K562 (cell line): ENCODE data around the gene TMEM86B. TPM values are rescaled to one million over a fixed set of nuclear protein-coding genes. Genes with fewer than 3 reads are reported as not detected.

Source experiments
- ATAC-seq: fragments of 200-7000 bp; cut with Tn5 transposase; 3 replicates; pipeline ENCODE4 v1.9.1; 2020; ENCODE audit warnings: moderate library complexity
- BruUV-seq: library from RNA; stranded (reverse); fragments of 400-500 nt; replicated peaks from 2 replicates; lab custom pipeline; 2021; lab: Mats Ljungman, UMichigan
- CTCF ChIA-PET: fragments of 300-600 bp; formaldehyde crosslinking; extraction: SDS; loops from one replicate; lab custom pipeline; 2021; ENCODE audit warnings: low intra/inter-chr PET ratio; lab: Yijun Ruan, JAX
- POLR2A ChIA-PET: fragments of 300-600, 350-650 bp; sonication (Branson Sonifier 250); formaldehyde crosslinking; extraction: SDS; loops from one replicate; lab custom pipeline; 2021; ENCODE audit warnings: antibody characterized with exemption, inconsistent platforms; lab: Yijun Ruan, JAX
- DNase-seq, 4 experiments: peaks; one replicate each; pipeline versions ENCODE4 v3.0.0 to v3.0.0-alpha.2; 2011 to 2018; ENCODE audit warnings: low spot score in 3 of 4, mixed read lengths in 3 of 4; ENCODE audit errors: extremely low read depth in 1 of 4
- FAIRE-seq: peaks from 2 replicates; lab custom pipeline; 2011; peaks lifted over from hg19 to GRCh38; lab: Jason Lieb, UNC
- H2AFZ ChIP-seq: 2 replicates; pipeline ENCODE4 v1.6.0; 2011; ENCODE audit warnings: low read depth, low read length, control low read depth, inconsistent platforms
- H3K27ac ChIP-seq: fragments of 200-600 bp; 3 replicates; pipeline ENCODE4 v1.8.0; 2011; ENCODE audit warnings: low read depth, mild to moderate bottlenecking, control low read depth, inconsistent platforms, low read length, moderate library complexity, mixed read lengths; ENCODE audit errors: extremely low read depth
- H3K27me3 ChIP-seq, 2 experiments: fragments of 300-600 bp in 1 of 2; 2 replicates in 1 of 2; 3 replicates in 1 of 2; pipeline versions ENCODE4 v1.6.0 to v1.8.0; 2011; ENCODE audit warnings: inconsistent platforms in 2 of 2, low read length in 2 of 2, mild to moderate bottlenecking in 1 of 2, mixed read lengths in 1 of 2, moderate library complexity in 1 of 2; ENCODE audit not compliant: control insufficient read depth in 2 of 2, insufficient read depth in 2 of 2
- H3K36me3 ChIP-seq: fragments of 300-600 bp; 3 replicates; pipeline ENCODE4 v1.8.0; 2011; ENCODE audit warnings: mild to moderate bottlenecking, low read length, inconsistent platforms; ENCODE audit not compliant: control insufficient read depth, insufficient read depth
- H3K4me1 ChIP-seq, 2 experiments: fragments of 200-600 bp in 1 of 2; replicated peaks in 1 of 2; 2 replicates in 1 of 2; 3 replicates in 1 of 2; pipeline versions ENCODE4 v1.5.1 to v1.8.0; 2011; ENCODE audit warnings: inconsistent platforms in 2 of 2, low read length in 2 of 2, mild to moderate bottlenecking in 1 of 2, mixed read lengths in 1 of 2, moderate library complexity in 1 of 2; ENCODE audit not compliant: control insufficient read depth in 2 of 2, insufficient read depth in 2 of 2
- H3K4me2 ChIP-seq: 2 replicates; pipeline ENCODE4 v1.6.1; 2011; ENCODE audit warnings: low read length, control low read depth, inconsistent platforms, mixed read lengths; ENCODE audit not compliant: insufficient read depth
- H3K4me3 ChIP-seq: fragments of 200-600 bp; sonication (generic), shearing (Covaris generic); 2 replicates; pipeline ENCODE4 v1.5.1; 2016; ENCODE audit warnings: control low read depth, inconsistent platforms
- H3K79me2 ChIP-seq: fragments of 200-600 bp; 3 replicates; pipeline ENCODE4 v1.8.0; 2011; ENCODE audit warnings: low read length, inconsistent platforms; ENCODE audit not compliant: control insufficient read depth, insufficient read depth
- H3K9ac ChIP-seq, 2 experiments: 2 replicates each; pipeline versions ENCODE4 v1.6.0 to v1.6.1; 2011; ENCODE audit warnings: low read depth in 2 of 2, low read length in 2 of 2, control low read depth in 1 of 2, inconsistent platforms in 1 of 2, mild to moderate bottlenecking in 1 of 2, mixed read lengths in 1 of 2; ENCODE audit not compliant: insufficient read depth in 1 of 2
- H3K9me1 ChIP-seq: one replicate; pipeline ENCODE4 v1.6.0; 2011; ENCODE audit warnings: inconsistent platforms, mild to moderate bottlenecking, low read length, moderate library complexity; ENCODE audit not compliant: control insufficient read depth, insufficient read depth
- H3K9me3 ChIP-seq: replicated peaks from 2 replicates; pipeline ENCODE4 v1.5.1; 2011; ENCODE audit warnings: low read depth, low read length, inconsistent platforms; ENCODE audit not compliant: control insufficient read depth, insufficient read depth
- H4K20me1 ChIP-seq: replicated peaks from 2 replicates; pipeline ENCODE4 v1.6.1; 2011; ENCODE audit warnings: low read length, inconsistent platforms, mixed read lengths; ENCODE audit not compliant: control insufficient read depth, insufficient read depth
- CREM ChIP-seq: IDR thresholded peaks from 2 replicates; pipeline ENCODE4 v1.6.1; 2014; ENCODE audit warnings: antibody characterized with exemption, low read depth
- HBP1 ChIP-seq: fragments of 450-650 bp; formaldehyde crosslinking; IDR thresholded peaks from 2 replicates; pipeline ENCODE4 v1.4.0; 2022; ENCODE audit warnings: missing genetic modification characterization
- HEY1 ChIP-seq: fragments of 250-450 bp; sonication (Bioruptor Pico); IDR thresholded peaks from 2 replicates; pipeline ENCODE4 v1.5.0; 2020; ENCODE audit warnings: mild to moderate bottlenecking, moderate library complexity, borderline replicate concordance
- ILK ChIP-seq: fragments of 450-650 bp; IDR thresholded peaks from 2 replicates; pipeline ENCODE4 v1.6.1; 2016; ENCODE audit warnings: missing genetic modification characterization, low read depth, mild to moderate bottlenecking, missing compliant biosample characterization, moderate library complexity, borderline replicate concordance
- KLF16 ChIP-seq: IDR thresholded peaks from 2 replicates; pipeline ENCODE4 v1.6.1; 2016; ENCODE audit warnings: antibody characterized with exemption
- MBD2 ChIP-seq: sonication (generic); IDR thresholded peaks from 2 replicates; pipeline ENCODE4 v1.6.1; 2016; ENCODE audit warnings: low read depth, borderline replicate concordance
- NRF1 ChIP-seq, 2 experiments: fragments of 450-650 bp; IDR thresholded peaks in 1 of 2; conservative IDR thresholded peaks in 1 of 2; 2 replicates each; pipeline ENCODE4 v1.6.1; 2014; ENCODE audit warnings: mild to moderate bottlenecking in 2 of 2
- POLR2AphosphoS5 ChIP-seq: IDR thresholded peaks from 2 replicates; pipeline ENCODE4 v1.6.1; 2011; ENCODE audit warnings: mild to moderate bottlenecking, low read depth, low read length, moderate library complexity; ENCODE audit not compliant: control insufficient read depth, insufficient read depth
- PRDM10 ChIP-seq: fragments of 450-650 bp; IDR thresholded peaks from 2 replicates; pipeline ENCODE4 v1.6.1; 2018; ENCODE audit not compliant: partially characterized antibody
- PURB ChIP-seq: sonication (generic); formaldehyde crosslinking; IDR thresholded peaks from 2 replicates; pipeline ENCODE4 v1.9.0; 2021; ENCODE audit warnings: low read depth, mild to moderate bottlenecking, missing genetic modification reagents
- SIRT6 ChIP-seq: IDR thresholded peaks from one replicate; pipeline ENCODE4 v1.6.1; 2012; ENCODE audit warnings: low read depth, mild to moderate bottlenecking, control low read depth, inconsistent platforms, low read length, moderate library complexity
- SIX5 ChIP-seq, 2 experiments: IDR thresholded peaks; 2 replicates each; pipeline ENCODE4 v1.6.1; 2011; ENCODE audit warnings: low read length in 2 of 2, borderline replicate concordance in 1 of 2, low read depth in 1 of 2, mild to moderate bottlenecking in 1 of 2, moderate library complexity in 1 of 2; ENCODE audit not compliant: insufficient read depth in 1 of 2
- SMAD3 ChIP-seq: fragments of 450-650 bp; formaldehyde crosslinking; conservative IDR thresholded peaks from 2 replicates; pipeline ENCODE4 v1.4.0; 2020; ENCODE audit warnings: mild to moderate bottlenecking
- ZNF212 ChIP-seq: fragments of 450-650 bp; formaldehyde crosslinking; IDR thresholded peaks from 2 replicates; pipeline ENCODE4 v1.4.0; 2020; ENCODE audit warnings: mild to moderate bottlenecking
- ZNF232 ChIP-seq: sonication (generic); formaldehyde crosslinking; IDR thresholded peaks from 2 replicates; pipeline ENCODE4 v1.8.0; 2022; ENCODE audit warnings: mild to moderate bottlenecking, missing genetic modification reagents
- ZNF57 ChIP-seq: fragments of 450-650 bp; formaldehyde crosslinking; IDR thresholded peaks from 2 replicates; pipeline ENCODE4 v1.4.0; 2020; ENCODE audit warnings: mild to moderate bottlenecking, moderate library complexity
- WGBS: fragments of 100-300 bp; shearing (Covaris generic); methylation state at CpG from one replicate; pipeline ENCODE4 v1.1.6; 2016; ENCODE audit warnings: low coverage, mixed read lengths; ENCODE audit not compliant: insufficient coverage; ENCODE audit errors: missing lambda C conversion rate; 5-methylcytosine and 5-hydroxymethylcytosine counted together
- in situ Hi-C: fragments of 300-500 bp; cut with MboI; formaldehyde crosslinking; loops from 4 replicates; pipeline ENCODE4 v1.15.0; 2018; ENCODE audit warnings: inconsistent platforms, mixed read lengths
- intact Hi-C: fragments of 100-400 bp; cut with micrococcal nuclease; formaldehyde crosslinking; loops from 2 replicates; pipeline ENCODE4 v1.14.2; 2022
- polyA plus RNA-seq, 8 experiments: library from polyadenylated mRNA; depleted of rRNA in 4 of 8; stranded (reverse) in 5 of 8; unstranded in 3 of 8; fragments of >200 nt; fragmentation: Nextera tagmentation in 2 of 8; fragmentation: Illumina TruSeq in 1 of 8; extraction: Ambion mirVana in 2 of 8; extraction: Trizol in 1 of 8; gene quantifications; 2 replicates each; pipeline versions ENCODE4 v1.2.1 to v1.2.3, GENCODE V29; 2011 to 2014; ENCODE audit warnings: inconsistent platforms in 1 of 8, missing spikeins in 1 of 8
- total RNA-seq, 7 experiments: library from RNA; depleted of rRNA in 6 of 7; stranded (reverse); fragments of >200 nt in 6 of 7; fragmentation: Illumina TruSeq in 2 of 7; extraction: Trizol in 2 of 7; gene quantifications; 2 replicates each; pipeline versions ENCODE4 v1.2.1 to v1.2.3, GENCODE V29; 2011 to 2021; ENCODE audit warnings: low replicate concordance in 1 of 7
- TF ChIP-seq, protein P1 (sequence below): fragments of 450-650 bp; IDR thresholded peaks from 2 replicates; pipeline ENCODE4 v1.6.1; 2016; ENCODE audit warnings: low read depth, mild to moderate bottlenecking, moderate library complexity

The TMEM86B gene
- total and polyA plus RNA-seq, 9 of the 15 experiments (the other 6 are each of a cell fraction or from before 2014, with no cell fraction given): 0.28 to 7.9 (median 2.1) TPM

DNA sequence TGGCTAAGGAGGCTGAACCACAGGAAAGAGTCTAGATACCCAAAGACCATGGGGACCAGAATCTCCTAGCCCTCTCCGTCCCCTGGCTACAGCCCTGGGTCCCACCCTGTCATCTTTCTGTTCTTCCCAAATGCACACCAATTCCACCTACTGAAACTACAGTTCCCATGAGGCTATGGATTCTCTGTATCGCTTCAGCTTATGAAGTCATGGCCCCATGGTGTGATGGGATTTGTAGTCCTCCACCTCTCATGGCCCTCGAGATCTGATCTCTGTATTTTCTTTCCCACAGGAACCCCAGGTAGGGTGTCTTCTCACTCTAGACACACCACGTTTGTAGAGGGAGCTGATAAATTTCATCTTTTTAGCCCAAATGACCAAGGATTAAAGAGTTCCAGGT is 31.0 kb downstream of the TMEM86B start:
- Histone ChIP-seq H3K27ac (no peak overlapping the region), H3K4me2 (no peak overlapping the region), H3K27me3 (no peaks in the 10 kb centered on the region), H3K9ac (no peak overlapping the region), H4K20me1 (no peaks in the 10 kb centered on the region), H3K4me3 (no peak overlapping the region), H3K36me3 (peaks cover 80% of the 10 kb centered on the region), H3K79me2 (no peaks in the 10 kb centered on the region), H3K4me1 (no peaks in the 10 kb centered on the region), H2AFZ (no peak overlapping the region), H3K9me1 (no peaks in the 10 kb centered on the region), H3K9me3 (no peaks in the 10 kb centered on the region)
- no TSS peak for BruUV-seq
- DNase-seq (peak in 1 of 4 experiments; percentile 33), ATAC-seq (peak; percentile 74), FAIRE-seq (no peak)
- intact Hi-C loops: no loop called here
- WGBS: 50% methylated on average over 4 of the region's 4 CpGs
- ChIA-PET CTCF (no interaction called here), POLR2A (interaction anchor here (0.7 to 2.0 kb wide), 5 partner anchors 9 to 209 kb away, joined by 3 to 9 read pairs (median 4); partner anchors contain the start of gene PTPRH)
- in situ Hi-C loops: no loop called here
- TF ChIP-seq CREM (peak; percentile 88), SIX5 (IDR thresholded peaks at IDR 0.05; ENCODE audit: borderline replicate concordance in 1 of 2, insufficient read depth in 1 of 2, low read depth in 1 of 2, low read length in 2 of 2) (peak; percentile 90 to 95), ILK (no peak), NRF1 (conservative IDR thresholded peaks at IDR 0.05 in 1 of 2, IDR thresholded peaks at IDR 0.05 in 1 of 2) (no peak), PURB (CRISPR knock-in tag) (no peak), MBD2 (peak; percentile 45; the same call in 1 of the 2 replicates), POLR2AphosphoS5 (no peak), HBP1 (CRISPR knock-in tag) (no peak), SIRT6 (no peak), ZNF232 (CRISPR knock-in tag) (no peak), KLF16 (no peak), ZNF57 (no peak), ZNF212 (no peak), PRDM10 (no peak), SMAD3 (CRISPR knock-in tag) (no peak), HEY1 (CRISPR knock-in tag) (no peak)
- TF ChIP-seq, protein P1, sequence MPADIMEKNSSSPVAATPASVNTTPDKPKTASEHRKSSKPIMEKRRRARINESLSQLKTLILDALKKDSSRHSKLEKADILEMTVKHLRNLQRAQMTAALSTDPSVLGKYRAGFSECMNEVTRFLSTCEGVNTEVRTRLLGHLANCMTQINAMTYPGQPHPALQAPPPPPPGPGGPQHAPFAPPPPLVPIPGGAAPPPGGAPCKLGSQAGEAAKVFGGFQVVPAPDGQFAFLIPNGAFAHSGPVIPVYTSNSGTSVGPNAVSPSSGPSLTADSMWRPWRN: no peak
